ENCODE measurements around the gene CCDC171. TPM values are rescaled to one million over a fixed set of nuclear protein-coding genes. Genes with fewer than 3 reads are reported as not detected.

The CCDC171 gene
- total RNA-seq, 1 experiment from 2014 or later, result 2.8 TPM

DNA sequence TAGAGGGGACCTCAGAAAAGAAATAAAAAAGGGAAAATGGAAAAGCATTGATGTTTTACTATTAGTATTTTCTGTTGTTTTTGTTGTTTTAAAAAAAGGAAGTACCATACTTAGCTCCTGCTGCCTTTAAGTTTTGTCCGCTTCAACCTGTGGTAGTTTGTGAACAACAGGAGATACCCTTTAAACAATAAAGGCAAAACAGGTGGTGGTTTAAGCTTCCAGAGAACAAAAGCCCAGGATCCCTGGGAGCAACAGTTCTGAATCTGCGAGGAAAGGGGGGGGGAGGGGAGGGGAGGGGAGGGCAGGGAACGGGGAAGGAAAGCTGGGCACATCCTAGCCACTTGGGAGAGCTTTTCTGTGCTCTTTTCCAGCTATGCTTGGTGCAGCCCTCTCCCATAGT is 40.0 kb upstream of the CCDC171 start:
- Mint-ChIP-seq H3K9me3 (peaks cover 5% of the 10 kb centered on the region), H3K4me1 (peaks cover 49% of the 10 kb centered on the region), H3K36me3 (peaks cover 21% of the 10 kb centered on the region), H3K4me3 (peak overlapping the region; percentile 92), H3K27ac (peak overlapping the region; percentile 99), H3K27me3 (ENCODE audit: low read depth) (no peaks in the 10 kb centered on the region)
- ATAC-seq (peak; percentile 32), DNase-seq (ENCODE audit: low spot score) (no peak)
- ChIA-PET POLR2A (interaction anchor here (0.6 to 2.8 kb wide), 4 partner anchors 20 to 206 kb away, joined by 3 to 10 read pairs (median 4); partner anchors contain the start of genes CCDC171 and TTC39B), CTCF (interaction anchor here (0.6 to 3.6 kb wide), 11 partner anchors 9 to 378 kb away, joined by 3 to 30 read pairs (median 4); partner anchors contain the start of gene CCDC171)
- TF ChIP-seq, protein P1, sequence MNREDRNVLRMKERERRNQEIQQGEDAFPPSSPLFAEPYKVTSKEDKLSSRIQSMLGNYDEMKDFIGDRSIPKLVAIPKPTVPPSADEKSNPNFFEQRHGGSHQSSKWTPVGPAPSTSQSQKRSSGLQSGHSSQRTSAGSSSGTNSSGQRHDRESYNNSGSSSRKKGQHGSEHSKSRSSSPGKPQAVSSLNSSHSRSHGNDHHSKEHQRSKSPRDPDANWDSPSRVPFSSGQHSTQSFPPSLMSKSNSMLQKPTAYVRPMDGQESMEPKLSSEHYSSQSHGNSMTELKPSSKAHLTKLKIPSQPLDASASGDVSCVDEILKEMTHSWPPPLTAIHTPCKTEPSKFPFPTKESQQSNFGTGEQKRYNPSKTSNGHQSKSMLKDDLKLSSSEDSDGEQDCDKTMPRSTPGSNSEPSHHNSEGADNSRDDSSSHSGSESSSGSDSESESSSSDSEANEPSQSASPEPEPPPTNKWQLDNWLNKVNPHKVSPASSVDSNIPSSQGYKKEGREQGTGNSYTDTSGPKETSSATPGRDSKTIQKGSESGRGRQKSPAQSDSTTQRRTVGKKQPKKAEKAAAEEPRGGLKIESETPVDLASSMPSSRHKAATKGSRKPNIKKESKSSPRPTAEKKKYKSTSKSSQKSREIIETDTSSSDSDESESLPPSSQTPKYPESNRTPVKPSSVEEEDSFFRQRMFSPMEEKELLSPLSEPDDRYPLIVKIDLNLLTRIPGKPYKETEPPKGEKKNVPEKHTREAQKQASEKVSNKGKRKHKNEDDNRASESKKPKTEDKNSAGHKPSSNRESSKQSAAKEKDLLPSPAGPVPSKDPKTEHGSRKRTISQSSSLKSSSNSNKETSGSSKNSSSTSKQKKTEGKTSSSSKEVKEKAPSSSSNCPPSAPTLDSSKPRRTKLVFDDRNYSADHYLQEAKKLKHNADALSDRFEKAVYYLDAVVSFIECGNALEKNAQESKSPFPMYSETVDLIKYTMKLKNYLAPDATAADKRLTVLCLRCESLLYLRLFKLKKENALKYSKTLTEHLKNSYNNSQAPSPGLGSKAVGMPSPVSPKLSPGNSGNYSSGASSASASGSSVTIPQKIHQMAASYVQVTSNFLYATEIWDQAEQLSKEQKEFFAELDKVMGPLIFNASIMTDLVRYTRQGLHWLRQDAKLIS (CRISPR knock-in tag; IDR thresholded peaks at IDR 0.05; ENCODE audit: borderline replicate concordance), result no peak

DNA sequence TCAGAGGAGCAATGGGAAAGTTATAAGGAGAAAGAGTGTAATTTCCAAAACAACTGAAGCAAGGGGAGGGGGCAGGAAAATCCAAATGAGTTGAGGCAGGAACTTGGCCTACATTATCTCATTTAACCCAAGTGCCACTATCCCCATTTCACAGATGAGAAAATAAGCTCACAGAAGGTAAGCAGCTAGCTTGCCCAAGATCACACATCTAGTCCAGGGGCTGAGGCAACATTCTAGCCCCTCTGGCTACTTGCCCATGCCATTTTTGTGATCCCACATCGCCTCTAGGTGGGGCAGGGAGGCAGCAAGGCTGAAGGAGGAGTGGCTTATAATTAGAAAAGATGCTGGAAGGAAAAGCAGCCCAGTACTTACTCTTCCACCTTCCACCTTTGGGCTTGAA is 39.5 kb upstream of the CCDC171 start:
- peak; percentile 68 for ATAC-seq
- Mint-ChIP-seq H3K9me3 (peaks cover 5% of the 10 kb centered on the region), H3K27ac (peak overlapping the region; percentile 87), H3K36me3 (peaks cover 17% of the 10 kb centered on the region), H3K27me3 (ENCODE audit: low read depth) (no peaks in the 10 kb centered on the region), H3K4me3 (peak overlapping the region; percentile 42), H3K4me1 (peaks cover 44% of the 10 kb centered on the region)
- POLR2A ChIA-PET, result interaction anchor here (0.6 to 2.8 kb wide), 2 partner anchors 30 to 40 kb away, joined by 3 to 10 read pairs; partner anchors contain the start of gene CCDC171
- peak; percentile 64 for DNase-seq (ENCODE audit: low spot score)
- CTCF ChIA-PET, result interaction anchor here (1.0 to 3.6 kb wide), 6 partner anchors 8 to 93 kb away, joined by 3 to 30 read pairs (median 4); partner anchors contain the start of gene CCDC171
- TF ChIP-seq, protein P2, sequence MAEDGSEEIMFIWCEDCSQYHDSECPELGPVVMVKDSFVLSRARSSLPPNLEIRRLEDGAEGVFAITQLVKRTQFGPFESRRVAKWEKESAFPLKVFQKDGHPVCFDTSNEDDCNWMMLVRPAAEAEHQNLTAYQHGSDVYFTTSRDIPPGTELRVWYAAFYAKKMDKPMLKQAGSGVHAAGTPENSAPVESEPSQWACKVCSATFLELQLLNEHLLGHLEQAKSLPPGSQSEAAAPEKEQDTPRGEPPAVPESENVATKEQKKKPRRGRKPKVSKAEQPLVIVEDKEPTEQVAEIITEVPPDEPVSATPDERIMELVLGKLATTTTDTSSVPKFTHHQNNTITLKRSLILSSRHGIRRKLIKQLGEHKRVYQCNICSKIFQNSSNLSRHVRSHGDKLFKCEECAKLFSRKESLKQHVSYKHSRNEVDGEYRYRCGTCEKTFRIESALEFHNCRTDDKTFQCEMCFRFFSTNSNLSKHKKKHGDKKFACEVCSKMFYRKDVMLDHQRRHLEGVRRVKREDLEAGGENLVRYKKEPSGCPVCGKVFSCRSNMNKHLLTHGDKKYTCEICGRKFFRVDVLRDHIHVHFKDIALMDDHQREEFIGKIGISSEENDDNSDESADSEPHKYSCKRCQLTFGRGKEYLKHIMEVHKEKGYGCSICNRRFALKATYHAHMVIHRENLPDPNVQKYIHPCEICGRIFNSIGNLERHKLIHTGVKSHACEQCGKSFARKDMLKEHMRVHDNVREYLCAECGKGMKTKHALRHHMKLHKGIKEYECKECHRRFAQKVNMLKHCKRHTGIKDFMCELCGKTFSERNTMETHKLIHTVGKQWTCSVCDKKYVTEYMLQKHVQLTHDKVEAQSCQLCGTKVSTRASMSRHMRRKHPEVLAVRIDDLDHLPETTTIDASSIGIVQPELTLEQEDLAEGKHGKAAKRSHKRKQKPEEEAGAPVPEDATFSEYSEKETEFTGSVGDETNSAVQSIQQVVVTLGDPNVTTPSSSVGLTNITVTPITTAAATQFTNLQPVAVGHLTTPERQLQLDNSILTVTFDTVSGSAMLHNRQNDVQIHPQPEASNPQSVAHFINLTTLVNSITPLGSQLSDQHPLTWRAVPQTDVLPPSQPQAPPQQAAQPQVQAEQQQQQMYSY (CRISPR knock-in tag; IDR thresholded peaks at IDR 0.05), result no peak
- no peak for TF ChIP-seq RORB (CRISPR knock-in tag; IDR thresholded peaks at IDR 0.05)
- no peak for TF ChIP-seq TEAD1 (CRISPR knock-in tag; IDR thresholded peaks at IDR 0.05)
- no peak for TF ChIP-seq OVOL2 (CRISPR knock-in tag; IDR thresholded peaks at IDR 0.05; ENCODE audit: borderline replicate concordance)
- TF ChIP-seq ZNF317 (CRISPR knock-in tag; IDR thresholded peaks at IDR 0.05; ENCODE audit: borderline replicate concordance, low read depth), result no peak
- no peak for TF ChIP-seq NR3C1 (CRISPR knock-in tag; conservative IDR thresholded peaks at IDR 0.05; ENCODE audit: low read depth)
- TF ChIP-seq, protein P1 (CRISPR knock-in tag; IDR thresholded peaks at IDR 0.05; ENCODE audit: borderline replicate concordance), result no peak
- no peak for TF ChIP-seq FOXK1 (CRISPR knock-in tag; IDR thresholded peaks at IDR 0.05)
- 0 out of 2 replicates have a peak, but pooled peaks have one; percentile 16 for TF ChIP-seq PRRX2 (CRISPR knock-in tag; IDR thresholded peaks at IDR 0.05)
- TF ChIP-seq NFE2L1 (CRISPR knock-in tag; IDR thresholded peaks at IDR 0.05), result no peak
- TF ChIP-seq NFATC4 (CRISPR knock-in tag; IDR thresholded peaks at IDR 0.05), result peak; percentile 22; the same call in 1 of the 2 replicates
- TF ChIP-seq, protein P3, sequence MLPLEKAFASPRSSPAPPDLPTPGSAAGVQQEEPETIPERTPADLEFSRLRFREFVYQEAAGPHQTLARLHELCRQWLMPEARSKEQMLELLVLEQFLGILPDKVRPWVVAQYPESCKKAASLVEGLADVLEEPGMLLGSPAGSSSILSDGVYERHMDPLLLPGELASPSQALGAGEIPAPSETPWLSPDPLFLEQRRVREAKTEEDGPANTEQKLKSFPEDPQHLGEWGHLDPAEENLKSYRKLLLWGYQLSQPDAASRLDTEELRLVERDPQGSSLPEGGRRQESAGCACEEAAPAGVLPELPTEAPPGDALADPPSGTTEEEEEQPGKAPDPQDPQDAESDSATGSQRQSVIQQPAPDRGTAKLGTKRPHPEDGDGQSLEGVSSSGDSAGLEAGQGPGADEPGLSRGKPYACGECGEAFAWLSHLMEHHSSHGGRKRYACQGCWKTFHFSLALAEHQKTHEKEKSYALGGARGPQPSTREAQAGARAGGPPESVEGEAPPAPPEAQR (CRISPR knock-in tag; IDR thresholded peaks at IDR 0.05), result no peak
- TF ChIP-seq, protein P4, sequence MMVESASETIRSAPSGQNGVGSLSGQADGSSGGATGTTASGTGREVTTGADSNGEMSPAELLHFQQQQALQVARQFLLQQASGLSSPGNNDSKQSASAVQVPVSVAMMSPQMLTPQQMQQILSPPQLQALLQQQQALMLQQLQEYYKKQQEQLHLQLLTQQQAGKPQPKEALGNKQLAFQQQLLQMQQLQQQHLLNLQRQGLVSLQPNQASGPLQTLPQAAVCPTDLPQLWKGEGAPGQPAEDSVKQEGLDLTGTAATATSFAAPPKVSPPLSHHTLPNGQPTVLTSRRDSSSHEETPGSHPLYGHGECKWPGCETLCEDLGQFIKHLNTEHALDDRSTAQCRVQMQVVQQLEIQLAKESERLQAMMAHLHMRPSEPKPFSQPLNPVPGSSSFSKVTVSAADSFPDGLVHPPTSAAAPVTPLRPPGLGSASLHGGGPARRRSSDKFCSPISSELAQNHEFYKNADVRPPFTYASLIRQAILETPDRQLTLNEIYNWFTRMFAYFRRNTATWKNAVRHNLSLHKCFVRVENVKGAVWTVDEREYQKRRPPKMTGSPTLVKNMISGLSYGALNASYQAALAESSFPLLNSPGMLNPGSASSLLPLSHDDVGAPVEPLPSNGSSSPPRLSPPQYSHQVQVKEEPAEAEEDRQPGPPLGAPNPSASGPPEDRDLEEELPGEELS (CRISPR knock-in tag; IDR thresholded peaks at IDR 0.05), result no peak
- no peak for TF ChIP-seq ZNF423 (CRISPR knock-in tag; IDR thresholded peaks at IDR 0.05)
- no peak for TF ChIP-seq ZNF121 (CRISPR knock-in tag; IDR thresholded peaks at IDR 0.05)
- peak; percentile 81 for TF ChIP-seq GTF2I (CRISPR knock-in tag; conservative IDR thresholded peaks at IDR 0.05)
- no peak for TF ChIP-seq NR2C2 (CRISPR knock-in tag; IDR thresholded peaks at IDR 0.05)
- TF ChIP-seq, protein P5, sequence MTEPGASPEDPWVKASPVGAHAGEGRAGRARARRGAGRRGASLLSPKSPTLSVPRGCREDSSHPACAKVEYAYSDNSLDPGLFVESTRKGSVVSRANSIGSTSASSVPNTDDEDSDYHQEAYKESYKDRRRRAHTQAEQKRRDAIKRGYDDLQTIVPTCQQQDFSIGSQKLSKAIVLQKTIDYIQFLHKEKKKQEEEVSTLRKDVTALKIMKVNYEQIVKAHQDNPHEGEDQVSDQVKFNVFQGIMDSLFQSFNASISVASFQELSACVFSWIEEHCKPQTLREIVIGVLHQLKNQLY (CRISPR knock-in tag; IDR thresholded peaks at IDR 0.05), result no peak
